GM12873 (cell line): Measurements from ENCODE around the gene EME1.

Source experiments
- TF ChIP-seq, protein P1 (sequence below): IDR thresholded peaks from 2 replicates; pipeline ENCODE4 v1.5.1; 2012; ENCODE audit warnings: low read depth, mild to moderate bottlenecking, moderate library complexity, low read length, control low read depth; ENCODE audit not compliant: insufficient read depth; ENCODE audit errors: missing control alignments

The EME1 gene

GRCh38 chr17:50350733-50351132 is 22.3 kb upstream of the EME1 start:
- TF ChIP-seq, protein P1, sequence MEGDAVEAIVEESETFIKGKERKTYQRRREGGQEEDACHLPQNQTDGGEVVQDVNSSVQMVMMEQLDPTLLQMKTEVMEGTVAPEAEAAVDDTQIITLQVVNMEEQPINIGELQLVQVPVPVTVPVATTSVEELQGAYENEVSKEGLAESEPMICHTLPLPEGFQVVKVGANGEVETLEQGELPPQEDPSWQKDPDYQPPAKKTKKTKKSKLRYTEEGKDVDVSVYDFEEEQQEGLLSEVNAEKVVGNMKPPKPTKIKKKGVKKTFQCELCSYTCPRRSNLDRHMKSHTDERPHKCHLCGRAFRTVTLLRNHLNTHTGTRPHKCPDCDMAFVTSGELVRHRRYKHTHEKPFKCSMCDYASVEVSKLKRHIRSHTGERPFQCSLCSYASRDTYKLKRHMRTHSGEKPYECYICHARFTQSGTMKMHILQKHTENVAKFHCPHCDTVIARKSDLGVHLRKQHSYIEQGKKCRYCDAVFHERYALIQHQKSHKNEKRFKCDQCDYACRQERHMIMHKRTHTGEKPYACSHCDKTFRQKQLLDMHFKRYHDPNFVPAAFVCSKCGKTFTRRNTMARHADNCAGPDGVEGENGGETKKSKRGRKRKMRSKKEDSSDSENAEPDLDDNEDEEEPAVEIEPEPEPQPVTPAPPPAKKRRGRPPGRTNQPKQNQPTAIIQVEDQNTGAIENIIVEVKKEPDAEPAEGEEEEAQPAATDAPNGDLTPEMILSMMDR: no peak

GRCh38 chr17:50352072-50352692 is 20.8 kb upstream of the EME1 start:
- TF ChIP-seq, protein P1: no peak

DNA sequence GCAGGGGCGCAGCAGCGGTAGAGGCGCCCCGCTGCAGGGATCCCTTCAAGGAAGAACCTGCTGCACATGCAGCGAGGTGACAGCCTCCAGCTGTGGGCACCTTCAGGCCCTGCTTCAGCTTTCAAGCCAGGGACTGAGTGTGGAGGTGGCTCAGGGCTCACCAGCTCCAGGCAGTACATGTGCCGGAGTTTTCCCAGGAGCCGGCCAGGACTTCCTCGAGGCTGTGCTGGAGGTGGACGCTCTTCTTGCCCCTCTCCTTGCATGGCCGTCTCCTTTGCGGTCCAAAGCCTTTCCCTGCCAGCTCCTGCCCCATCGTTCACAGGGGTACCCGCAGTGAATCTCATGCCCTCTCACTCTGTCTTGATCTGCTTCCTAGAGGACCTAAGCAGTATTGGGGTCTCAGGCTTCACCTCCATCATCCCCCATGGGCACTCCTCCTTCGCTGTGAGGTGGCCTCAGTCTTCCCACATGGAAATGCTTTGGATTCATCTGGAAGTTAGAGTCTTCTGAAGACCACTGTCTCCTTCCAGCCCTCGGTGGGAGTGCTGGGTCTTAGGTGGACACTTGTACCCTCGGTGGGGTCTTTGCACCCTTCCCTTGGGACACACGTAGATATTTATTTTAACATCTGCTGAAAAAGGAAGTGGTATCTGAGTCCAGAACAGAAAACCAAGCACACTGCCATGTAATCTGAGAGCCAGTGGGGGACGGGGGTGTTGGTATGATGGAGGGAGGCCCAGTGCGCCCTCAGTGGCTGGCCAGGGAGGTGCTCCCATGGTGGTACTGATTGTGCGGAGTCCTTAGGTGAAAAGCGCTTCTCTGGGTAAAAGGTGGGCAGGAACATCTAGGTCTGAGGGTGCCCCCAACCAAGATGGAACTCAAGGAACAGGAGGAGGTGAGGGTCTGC is 20.1 kb upstream of the EME1 start:
- TF ChIP-seq, protein P1: no peak

- TF ChIP-seq, protein P1: no peak
These were observed 19.3 kb upstream of the EME1 start for GRCh38 chr17:50353600-50354195.

DNA sequence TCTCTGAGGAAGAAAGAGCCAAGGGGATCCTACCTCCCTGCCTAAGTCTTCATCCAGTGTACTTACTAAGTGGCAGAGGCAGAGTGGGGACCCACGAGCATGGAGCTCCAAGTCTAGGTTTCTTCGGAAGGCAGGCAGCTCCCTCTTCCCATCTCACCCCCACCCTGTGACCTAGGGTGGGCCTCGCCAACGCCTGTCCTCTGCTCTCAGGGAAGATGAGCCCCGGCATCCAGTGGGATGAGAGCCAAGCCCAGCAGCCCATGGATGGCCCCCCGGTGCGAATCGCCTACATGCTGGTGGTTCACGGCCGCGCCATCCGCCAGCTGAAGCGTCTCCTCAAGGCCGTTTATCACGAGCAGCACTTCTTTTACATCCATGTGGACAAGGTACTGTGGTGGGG is 18.8 kb upstream of the EME1 start:
- TF ChIP-seq, protein P1: no peak

GRCh38 chr17:50354776-50355175 is 18.3 kb upstream of the EME1 start:
- TF ChIP-seq, protein P1: no peak

- TF ChIP-seq, protein P1: no peak
These were observed 17.7 kb upstream of the EME1 start for GRCh38 chr17:50355336-50355700.
